BE2C (cell line): Measurements from ENCODE around the gene ACAD8.

ENCODE experiments used
- DNase-seq: peaks from one replicate; pipeline ENCODE4 v3.0.0-alpha.2; 2020
- H3K27me3 ChIP-seq: fragments of 250-450 bp; sonication (Bioruptor Pico); 2 replicates; pipeline ENCODE4 v1.5.1; 2020; ENCODE audit warnings: mild to moderate bottlenecking
- H3K36me3 ChIP-seq: fragments of 250-450 bp; sonication (Bioruptor Pico); 2 replicates; pipeline ENCODE4 v1.5.1; 2020; ENCODE audit warnings: mild to moderate bottlenecking
- H3K4me1 ChIP-seq: fragments of 250-450 bp; sonication (Bioruptor Pico); 2 replicates; pipeline ENCODE4 v1.5.1; 2020
- H3K4me3 ChIP-seq: 2 replicates; pipeline ENCODE4 v1.5.1; 2011; ENCODE audit warnings: low read depth, low read length
- H3K9me3 ChIP-seq: fragments of 250-450 bp; sonication (Bioruptor Pico); 2 replicates; pipeline ENCODE4 v1.5.1; 2020
- TF ChIP-seq, protein P1 (sequence below): IDR thresholded peaks from 2 replicates; pipeline ENCODE4 v1.5.1; 2012; ENCODE audit warnings: mild to moderate bottlenecking, low read depth, low read length

The ACAD8 gene

DNA sequence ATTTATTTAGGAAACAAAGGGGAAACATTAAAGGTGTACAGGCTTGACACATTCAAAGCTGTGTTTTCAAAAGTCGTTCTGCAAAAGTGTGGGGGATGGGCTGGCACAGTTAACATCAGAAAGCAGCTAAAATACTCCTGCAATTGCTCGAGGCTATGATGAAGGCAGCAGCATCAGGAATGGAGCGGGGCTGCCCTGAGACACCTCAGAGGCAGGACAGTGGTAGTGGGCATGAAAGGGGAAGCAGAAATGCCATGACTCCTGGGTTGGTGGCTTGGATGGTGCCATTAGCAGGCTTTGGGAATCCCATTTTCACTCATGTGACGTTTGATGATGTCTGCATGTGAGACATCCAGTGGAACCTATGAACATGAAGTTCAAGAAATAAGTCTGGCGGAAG is 30.2 kb upstream of the ACAD8 start:
- DNase-seq = no peak
- H3K36me3 ChIP-seq = peaks cover 21% of the 10 kb centered on the region
- H3K27me3 ChIP-seq = no peaks in the 10 kb centered on the region
- H3K4me3 ChIP-seq = peak overlapping the region; percentile 90
- TF ChIP-seq, protein P1, sequence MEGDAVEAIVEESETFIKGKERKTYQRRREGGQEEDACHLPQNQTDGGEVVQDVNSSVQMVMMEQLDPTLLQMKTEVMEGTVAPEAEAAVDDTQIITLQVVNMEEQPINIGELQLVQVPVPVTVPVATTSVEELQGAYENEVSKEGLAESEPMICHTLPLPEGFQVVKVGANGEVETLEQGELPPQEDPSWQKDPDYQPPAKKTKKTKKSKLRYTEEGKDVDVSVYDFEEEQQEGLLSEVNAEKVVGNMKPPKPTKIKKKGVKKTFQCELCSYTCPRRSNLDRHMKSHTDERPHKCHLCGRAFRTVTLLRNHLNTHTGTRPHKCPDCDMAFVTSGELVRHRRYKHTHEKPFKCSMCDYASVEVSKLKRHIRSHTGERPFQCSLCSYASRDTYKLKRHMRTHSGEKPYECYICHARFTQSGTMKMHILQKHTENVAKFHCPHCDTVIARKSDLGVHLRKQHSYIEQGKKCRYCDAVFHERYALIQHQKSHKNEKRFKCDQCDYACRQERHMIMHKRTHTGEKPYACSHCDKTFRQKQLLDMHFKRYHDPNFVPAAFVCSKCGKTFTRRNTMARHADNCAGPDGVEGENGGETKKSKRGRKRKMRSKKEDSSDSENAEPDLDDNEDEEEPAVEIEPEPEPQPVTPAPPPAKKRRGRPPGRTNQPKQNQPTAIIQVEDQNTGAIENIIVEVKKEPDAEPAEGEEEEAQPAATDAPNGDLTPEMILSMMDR = no peak
- peaks cover 9% of the 10 kb centered on the region for H3K4me1 ChIP-seq
- no peaks in the 10 kb centered on the region for H3K9me3 ChIP-seq

DNA sequence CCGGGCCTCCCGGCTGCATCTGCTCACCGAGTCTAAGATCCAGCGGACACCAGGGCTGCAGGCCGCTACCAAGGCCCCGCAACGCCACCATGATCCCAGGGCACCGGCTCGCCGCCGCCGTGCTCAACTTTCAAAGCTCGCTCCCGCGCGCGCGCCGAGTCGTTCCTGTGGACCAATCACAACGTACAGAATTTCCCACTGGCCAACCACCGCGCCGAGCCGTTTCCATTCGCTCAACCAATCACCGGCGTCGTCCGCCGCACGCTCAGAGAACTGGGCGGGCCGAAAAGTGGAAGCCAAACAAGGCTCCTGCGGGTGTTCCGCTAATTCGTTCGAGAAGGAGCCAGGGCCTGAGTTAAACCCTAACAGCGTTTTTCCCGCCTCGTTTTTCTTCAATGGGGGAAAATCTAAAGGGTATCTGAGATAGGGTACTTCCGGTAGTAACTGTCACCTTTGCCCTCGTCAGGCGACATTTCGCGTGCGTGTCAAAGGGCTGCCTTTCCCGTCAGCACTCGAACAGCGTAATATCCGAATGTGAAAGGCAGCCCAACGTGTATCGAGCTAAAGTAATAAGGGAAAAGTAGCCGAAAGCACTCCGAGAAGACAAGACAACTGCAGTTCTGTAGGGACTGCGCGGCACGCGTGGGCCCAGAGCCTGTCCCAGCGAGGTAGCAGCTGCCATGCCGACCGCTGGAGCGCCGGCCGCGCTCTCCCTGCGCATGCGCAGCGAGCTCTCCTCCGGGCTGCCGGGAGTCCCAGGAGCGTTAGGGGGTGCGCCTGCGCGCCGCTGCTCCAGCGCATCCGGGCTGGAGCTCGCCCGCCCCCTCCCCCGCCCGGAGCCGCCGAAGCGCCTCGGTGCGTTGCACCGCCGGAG is 29.3 kb upstream of the ACAD8 start, which contains the start of the genes NCAPD3 and VPS26B:
Gene NCAPD3, minus strand, starts transcription at position 132 of the 874 bp plus-strand sequence. Its CDS starts 41 bp downstream, at position 91.
Gene VPS26B, plus strand, starts transcription at position 836 of the 874 bp plus-strand sequence. CDS start 452 bp downstream, outside the sequence.
- H3K9me3 ChIP-seq = no peaks in the 10 kb centered on the region
- H3K4me1 ChIP-seq = peaks cover 9% of the 10 kb centered on the region
- peak; percentile 98 for DNase-seq
- no peaks in the 10 kb centered on the region for H3K27me3 ChIP-seq
- TF ChIP-seq, protein P1 = no peak
- peaks cover 11% of the 10 kb centered on the region for H3K36me3 ChIP-seq
- peak within 1 kb of the TSS; percentile 90 for H3K4me3 ChIP-seq

DNA sequence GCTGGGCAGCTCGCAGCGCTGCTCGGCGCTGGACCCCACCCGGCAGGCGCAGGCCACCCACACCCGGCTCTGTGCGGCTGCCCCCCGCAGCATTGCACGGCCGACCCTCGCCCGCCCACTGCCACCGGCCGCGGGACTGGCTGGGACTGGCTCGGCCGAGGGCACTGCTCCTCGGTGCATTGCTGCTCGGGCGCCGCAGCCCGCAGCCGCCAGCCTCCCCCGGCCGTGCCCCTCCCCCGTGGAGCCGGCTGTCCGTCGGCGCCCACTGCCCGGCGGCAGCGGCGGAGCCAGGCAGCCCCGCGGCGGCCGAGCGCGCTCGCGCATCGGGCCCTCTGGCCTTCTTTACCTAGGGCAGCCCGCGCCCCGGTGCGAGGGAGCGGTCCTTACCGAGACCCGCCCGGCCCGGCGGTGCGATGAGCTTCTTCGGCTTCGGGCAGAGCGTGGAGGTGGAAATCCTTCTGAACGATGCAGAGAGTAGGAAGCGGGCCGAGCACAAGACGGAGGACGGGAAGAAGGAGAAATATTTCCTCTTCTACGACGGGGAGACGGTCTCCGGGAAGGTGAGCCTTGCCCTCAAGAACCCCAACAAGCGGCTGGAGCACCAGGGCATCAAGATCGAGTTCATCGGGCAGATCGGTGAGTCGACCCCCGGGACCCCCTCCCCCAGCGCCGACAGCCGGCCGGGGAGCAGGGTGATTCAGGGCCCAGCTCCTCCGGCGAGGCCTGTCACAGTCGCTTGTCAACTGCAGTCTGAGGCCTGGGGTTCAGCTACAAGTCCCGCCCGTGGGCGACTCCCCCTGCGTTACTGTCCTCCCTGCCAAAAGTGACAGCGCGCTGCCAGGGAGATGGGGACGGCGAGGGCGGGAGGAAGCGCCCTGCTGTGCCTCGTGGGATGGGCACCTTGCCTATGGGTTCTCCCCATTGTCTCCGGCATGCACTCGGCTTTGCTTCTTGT is 28.4 kb upstream of the ACAD8 start:
- DNase-seq = peak; percentile 75
- TF ChIP-seq, protein P1 = no peak
- peak overlapping the region; percentile 90 for H3K4me3 ChIP-seq
- H3K36me3 ChIP-seq = peaks cover 3% of the 10 kb centered on the region; the same call in 1 of the 2 replicates
- no peaks in the 10 kb centered on the region for H3K9me3 ChIP-seq
- H3K4me1 ChIP-seq = peaks cover 10% of the 10 kb centered on the region
- no peaks in the 10 kb centered on the region for H3K27me3 ChIP-seq

DNA sequence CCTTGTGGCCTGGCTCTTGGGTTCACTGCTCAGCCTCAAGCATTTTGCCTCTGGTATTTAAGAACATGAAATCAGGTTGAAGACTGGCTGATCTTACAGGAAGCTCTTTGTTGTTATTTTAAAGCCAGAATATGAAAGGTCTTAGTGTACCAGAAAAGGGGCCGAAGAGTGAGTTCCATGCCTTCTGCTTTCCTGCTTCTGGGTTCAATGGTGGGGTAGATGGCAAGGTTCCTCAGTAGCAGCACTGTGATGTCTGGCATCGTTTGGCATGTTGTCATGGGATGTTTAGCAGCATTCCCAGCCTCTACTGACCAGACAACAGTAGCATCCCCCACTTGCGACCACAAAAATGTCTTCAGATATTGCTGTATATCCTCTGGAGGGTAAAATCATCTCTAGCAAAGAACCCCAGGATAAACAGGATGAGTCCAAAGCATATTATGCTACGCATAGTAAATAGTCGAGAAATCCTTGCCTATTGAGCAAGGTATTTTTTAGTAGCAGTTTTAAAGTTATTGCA is 26.5 kb upstream of the ACAD8 start:
- DNase-seq = no peak
- no peaks in the 10 kb centered on the region for H3K9me3 ChIP-seq
- peak overlapping the region; percentile 90 for H3K4me3 ChIP-seq
- H3K36me3 ChIP-seq = no peaks in the 10 kb centered on the region; the same call in 1 of the 2 replicates
- H3K27me3 ChIP-seq = no peaks in the 10 kb centered on the region
- TF ChIP-seq, protein P1 = no peak
- H3K4me1 ChIP-seq = peaks cover 21% of the 10 kb centered on the region

DNA sequence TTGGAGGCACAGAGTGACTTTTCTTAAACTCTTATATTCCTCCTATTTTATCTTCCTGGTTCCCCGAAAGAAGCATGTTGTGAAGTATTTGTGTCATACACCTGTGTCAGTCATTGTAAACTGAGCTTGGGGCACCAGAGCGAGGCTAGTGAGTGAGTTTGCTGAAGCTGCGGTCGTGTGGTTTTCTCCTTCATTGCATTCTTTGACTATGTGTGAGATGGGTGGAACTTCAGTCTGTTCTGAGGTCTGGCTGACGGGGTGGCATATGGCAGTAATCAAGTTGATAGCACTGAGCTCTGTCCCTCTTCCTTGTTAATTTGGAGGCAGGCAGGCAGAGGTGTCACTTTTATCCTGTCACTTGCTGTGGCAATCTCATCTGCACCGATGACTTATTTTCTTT is 24.7 kb upstream of the ACAD8 start:
- TF ChIP-seq, protein P1 = no peak
- no peak overlapping the region for H3K4me3 ChIP-seq
- peaks cover 22% of the 10 kb centered on the region for H3K4me1 ChIP-seq
- no peak for DNase-seq
- H3K9me3 ChIP-seq = no peaks in the 10 kb centered on the region
- no peaks in the 10 kb centered on the region for H3K27me3 ChIP-seq
- 0 out of 2 replicates have a peak, but pooled peaks cover 3% of the 10 kb centered on the region for H3K36me3 ChIP-seq
